GM12892 (cell line): ENCODE data around the gene HMCN1.

Source experiments
- DNase-seq: peaks from one replicate; pipeline ENCODE4 v3.0.0; 2011; ENCODE audit not compliant: insufficient read length
- FAIRE-seq: peaks from 2 replicates; lab custom pipeline; 2011; peaks lifted over from hg19 to GRCh38; lab: Jason Lieb, UNC
- POLR2A ChIP-seq: IDR thresholded peaks from 2 replicates; pipeline ENCODE4 v1.6.1; 2011; ENCODE audit warnings: low read depth, low read length, control low read depth
- POLR2AphosphoS5 ChIP-seq: IDR thresholded peaks from 2 replicates; pipeline ENCODE4 v1.6.1; 2011; ENCODE audit warnings: low read depth, low read length, control low read depth
- TAF1 ChIP-seq: IDR thresholded peaks from 2 replicates; pipeline ENCODE4 v1.6.1; 2011; ENCODE audit warnings: low read depth, mild to moderate bottlenecking, control low read depth, low read length, borderline replicate concordance

The HMCN1 gene

DNA sequence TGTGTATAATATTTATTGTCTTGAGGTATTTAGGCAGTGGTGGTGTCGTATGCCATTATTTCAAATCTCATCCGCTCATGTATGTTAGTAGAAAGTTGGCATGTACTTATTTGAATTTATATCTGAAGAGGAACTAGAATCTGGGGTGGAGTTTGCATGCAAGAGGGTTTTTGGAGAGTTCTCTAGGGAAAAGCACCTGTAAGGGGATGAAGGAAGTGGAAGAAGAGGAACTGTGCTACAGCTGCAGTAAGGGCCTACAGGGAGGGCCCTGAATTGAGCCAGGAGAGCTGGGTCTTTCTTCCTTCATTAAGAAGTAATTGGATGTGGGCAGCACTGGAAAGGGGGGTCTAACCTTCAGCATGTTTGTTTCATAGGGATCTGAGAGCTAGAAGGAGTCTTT, 197.2 kb downstream of the HMCN1 start:
- DNase-seq (no peak), FAIRE-seq (no peak)
- TF ChIP-seq POLR2A (no peak), TAF1 (no peak), POLR2AphosphoS5 (no peak)

DNA sequence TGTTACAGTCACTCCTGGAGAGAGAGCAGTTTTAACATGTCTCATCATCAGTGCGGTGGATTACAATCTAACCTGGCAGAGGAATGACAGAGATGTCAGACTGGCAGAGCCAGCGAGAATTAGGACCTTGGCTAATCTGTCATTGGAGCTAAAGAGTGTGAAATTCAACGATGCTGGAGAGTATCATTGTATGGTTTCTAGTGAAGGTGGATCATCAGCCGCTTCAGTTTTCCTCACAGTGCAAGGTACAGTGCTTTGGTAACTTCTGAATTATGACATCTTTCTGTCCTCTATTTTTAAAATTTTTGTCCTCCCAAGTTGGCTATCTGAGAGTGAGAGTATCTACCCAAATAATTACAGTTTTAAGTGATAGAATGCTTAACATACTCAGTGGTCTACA, 199.4 kb downstream of the HMCN1 start:
- DNase-seq (no peak), FAIRE-seq (no peak)
- TF ChIP-seq TAF1 (no peak), POLR2AphosphoS5 (no peak), POLR2A (no peak)

- DNase-seq (no peak), FAIRE-seq (no peak)
- TF ChIP-seq TAF1 = no peak
- no peak for TF ChIP-seq POLR2AphosphoS5
- TF ChIP-seq POLR2A = no peak
These were observed 200.4 kb downstream of the HMCN1 start for GRCh38 chr1:185934476-185935189.

GRCh38 chr1:185935360-185935759, 201.2 kb downstream of the HMCN1 start:
- FAIRE-seq = no peak
- DNase-seq = no peak

GRCh38 chr1:185936641-185937040, 202.4 kb downstream of the HMCN1 start:
- FAIRE-seq = no peak
- DNase-seq = no peak
- TF ChIP-seq TAF1 (no peak), POLR2A (no peak), POLR2AphosphoS5 (no peak)

More at GRCh38 chr1:185935360-185935759, 201.2 kb downstream of the HMCN1 start:
- TF ChIP-seq POLR2AphosphoS5 = no peak
- no peak for TF ChIP-seq POLR2A
- TF ChIP-seq TAF1 = no peak

GRCh38 chr1:185938396-185938795, 204.2 kb downstream of the HMCN1 start:
- FAIRE-seq = no peak

DNA sequence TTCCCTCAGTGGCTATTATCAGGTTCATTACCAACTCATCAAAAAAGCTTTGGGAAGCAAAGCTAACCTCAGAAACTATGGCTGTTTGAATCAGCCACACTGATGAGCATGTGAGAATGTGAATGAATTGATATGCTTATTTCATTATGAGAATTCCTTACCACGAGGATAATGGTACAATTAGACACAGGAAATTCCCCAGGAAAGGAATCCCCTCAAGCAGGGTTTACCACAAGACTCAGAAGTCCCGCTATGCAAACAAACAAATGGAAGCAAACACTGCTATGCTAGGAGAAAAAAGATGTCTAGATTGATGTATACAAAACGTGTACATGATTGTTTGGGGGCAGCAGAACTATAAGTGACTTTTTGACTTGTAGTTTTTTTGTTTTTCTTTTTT, 205.0 kb downstream of the HMCN1 start:
- TF ChIP-seq POLR2AphosphoS5 (no peak), POLR2A (no peak), TAF1 (no peak)
- FAIRE-seq (no peak), DNase-seq (no peak)

More at GRCh38 chr1:185938396-185938795, 204.2 kb downstream of the HMCN1 start:
- no peak for DNase-seq
- no peak for TF ChIP-seq POLR2A
- TF ChIP-seq POLR2AphosphoS5 = no peak
- no peak for TF ChIP-seq TAF1

GRCh38 chr1:185942961-185943360, 208.8 kb downstream of the HMCN1 start:
- no peak for TF ChIP-seq TAF1
- no peak for TF ChIP-seq POLR2A
- no peak for TF ChIP-seq POLR2AphosphoS5
- DNase-seq = no peak

DNA sequence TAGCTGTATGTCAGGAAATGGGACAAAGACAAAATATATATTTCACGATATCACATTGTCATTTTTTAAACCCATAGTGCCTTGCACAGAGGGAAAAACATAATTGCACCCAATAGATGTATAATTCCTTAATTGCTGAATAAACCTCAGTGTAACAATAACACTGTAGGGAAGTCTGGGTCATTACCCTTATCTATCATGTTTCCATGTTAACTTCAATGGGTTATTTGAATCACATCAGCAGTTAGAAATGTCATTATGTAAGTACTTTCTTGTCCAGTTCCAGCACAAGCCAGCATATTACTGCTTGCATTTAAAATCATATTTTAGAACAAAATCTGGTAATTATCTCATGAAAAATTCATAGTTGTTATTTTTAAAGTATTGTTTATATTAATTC, 222.7 kb downstream of the HMCN1 start:
- TF ChIP-seq TAF1 (no peak), POLR2AphosphoS5 (no peak), POLR2A (no peak)
- FAIRE-seq = no peak
- no peak for DNase-seq

More at GRCh38 chr1:185942961-185943360, 208.8 kb downstream of the HMCN1 start:
- no peak for FAIRE-seq

GRCh38 chr1:185957441-185958363, 223.5 kb downstream of the HMCN1 start:
- TF ChIP-seq TAF1 (no peak), POLR2AphosphoS5 (no peak), POLR2A (no peak)
- DNase-seq = no peak
- FAIRE-seq = no peak
